PFSK-1 (cell line): ENCODE results near the gene MRPL54.

Source experiments
- POLR2AphosphoS5 ChIP-seq: IDR thresholded peaks from 2 replicates; pipeline ENCODE4 v1.6.1; 2012; ENCODE audit warnings: low read depth, mild to moderate bottlenecking, control low read depth, low read length, moderate library complexity
- REST ChIP-seq, 2 experiments: IDR thresholded peaks; 2 replicates each; pipeline versions ENCODE4 v1.6.1 to v1.8.0; 2011 to 2012; ENCODE audit warnings: low read depth in 2 of 2, low read length in 2 of 2, control low read depth in 1 of 2, inconsistent platforms in 1 of 2, mild to moderate bottlenecking in 1 of 2, moderate library complexity in 1 of 2; ENCODE audit not compliant: insufficient read depth in 1 of 2
- TAF1 ChIP-seq: IDR thresholded peaks from 2 replicates; pipeline ENCODE4 v1.6.1; 2012; ENCODE audit warnings: low read length, control low read depth, borderline replicate concordance; ENCODE audit not compliant: insufficient read depth

DNA sequence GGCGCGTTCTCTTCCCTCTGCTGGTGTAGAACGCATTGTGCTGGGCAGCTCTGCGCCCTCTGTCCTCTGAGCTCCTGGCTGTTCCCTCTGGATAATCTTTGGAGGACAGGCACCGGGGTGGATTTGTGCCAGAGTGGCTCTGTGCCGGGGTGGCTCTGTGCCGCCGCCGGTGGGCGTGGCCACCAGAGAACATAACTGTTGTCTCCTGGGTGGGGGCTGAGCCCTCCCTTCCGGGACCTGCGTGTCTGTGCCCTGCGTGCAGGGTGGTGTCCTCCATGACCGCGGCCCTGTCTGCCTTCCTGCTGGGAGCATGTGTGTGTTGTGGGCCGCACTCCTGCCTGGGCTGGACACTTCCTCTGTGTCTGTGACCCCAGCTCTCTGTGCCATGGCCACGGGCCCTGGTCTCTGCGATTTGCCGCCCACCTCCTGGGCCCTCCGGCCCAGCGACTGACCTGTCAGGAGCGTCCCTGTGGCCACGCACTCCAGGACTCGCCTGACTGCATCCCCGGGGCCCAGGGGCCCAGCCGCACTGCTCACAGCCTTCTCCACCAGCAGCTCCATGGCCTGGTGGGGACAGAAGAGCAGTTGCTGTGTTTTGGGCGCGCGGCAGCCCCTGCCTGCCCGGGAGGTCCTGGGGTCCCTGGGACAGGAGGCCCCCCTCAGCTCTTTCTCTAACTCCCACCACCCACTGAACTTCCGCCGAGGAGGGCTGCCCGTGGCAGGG, 46.1 kb downstream of the MRPL54 start:
- TF ChIP-seq REST (IDR thresholded peaks at IDR 0.05; ENCODE audit: insufficient read depth in 1 of 2, low read depth in 2 of 2, low read length in 2 of 2) (no peak), POLR2AphosphoS5 (no peak), TAF1 (no peak)
